SH-SY5Y (cell line): ENCODE measurements around the gene CLSTN2.

Experiments
- GATA2 ChIP-seq: IDR thresholded peaks from 2 replicates; pipeline ENCODE4 v1.6.1; 2011; ENCODE audit warnings: mild to moderate bottlenecking, low read depth, low read length
- GATA3 ChIP-seq: IDR thresholded peaks from 2 replicates; pipeline ENCODE4 v1.6.1; 2011; ENCODE audit warnings: low read depth, mild to moderate bottlenecking, low read length, moderate library complexity

- no peak for TF ChIP-seq GATA2
- TF ChIP-seq GATA3 = no peak
Measured at GRCh38 chr3:139945386-139945785, 10.4 kb downstream of the CLSTN2 start.
